ENCODE results near the gene SAMD4B.
"Not testable (repeated sequence)": the region's sequence is repeated elsewhere in the genome, so short reads cannot be mapped to it uniquely, and the experiment has no call there.

- TF ChIP-seq CTCF, POLR2AphosphoS5 (IDR thresholded peaks at IDR 0.05): not testable (repeated sequence)
Observed at GRCh38 chr19:39340156-39340555, 2.1 kb upstream of the SAMD4B start.

Measured in prostate gland (tissue), 2 donors.